Dermis microvascular lymphatic vessel endothelial cell (primary cell): ENCODE results near the gene CLN3. TPM values are rescaled to one million over a fixed set of nuclear protein-coding genes. Genes with fewer than 3 reads are reported as not detected.

Experiments
- DNase-seq, 2 donors: peaks; one replicate each; pipeline versions ENCODE4 v3.0.0 to v3.0.0-alpha.2; 2010; ENCODE audit warnings: low read depth in 2 of 2
- total RNA-seq: library from RNA; depleted of rRNA; stranded (reverse); fragments of >200 nt; gene quantifications from 2 replicates; pipeline ENCODE4 v1.2.1, GENCODE V29; 2014

The CLN3 gene
- total RNA-seq = 13.1 and 18.8 TPM in 2 replicates

DNA sequence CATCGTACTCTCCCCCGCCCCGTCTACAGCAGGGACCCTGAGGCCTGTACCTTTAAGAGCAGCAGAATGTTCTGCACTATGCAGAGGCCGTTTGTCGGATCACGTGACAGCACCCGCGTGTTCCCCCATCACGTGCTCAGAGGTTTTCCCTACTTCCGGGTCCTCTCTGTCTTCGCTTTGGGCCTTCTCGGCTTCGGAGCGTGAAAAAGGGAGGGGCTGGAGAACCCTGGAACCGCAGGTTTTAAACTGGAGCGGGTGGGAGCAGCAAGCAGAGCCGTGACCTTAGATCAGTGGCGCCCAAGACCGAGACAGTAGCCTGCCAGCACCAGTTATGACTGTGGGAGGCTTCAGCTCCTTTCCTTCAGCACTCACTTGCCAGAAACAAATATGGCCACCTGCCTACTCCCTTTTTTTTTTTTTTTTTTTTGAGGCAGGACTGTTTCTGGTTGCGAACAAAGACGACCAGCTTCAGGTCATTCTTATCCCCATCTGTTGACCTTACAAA, at the start of gene CLN3:
TSS of gene CLN3 (minus strand) at position 105 of the 505 bp plus-strand sequence. CDS start 315 bp downstream, outside the sequence.
- DNase-seq = peak; percentile 92 to 94

DNA sequence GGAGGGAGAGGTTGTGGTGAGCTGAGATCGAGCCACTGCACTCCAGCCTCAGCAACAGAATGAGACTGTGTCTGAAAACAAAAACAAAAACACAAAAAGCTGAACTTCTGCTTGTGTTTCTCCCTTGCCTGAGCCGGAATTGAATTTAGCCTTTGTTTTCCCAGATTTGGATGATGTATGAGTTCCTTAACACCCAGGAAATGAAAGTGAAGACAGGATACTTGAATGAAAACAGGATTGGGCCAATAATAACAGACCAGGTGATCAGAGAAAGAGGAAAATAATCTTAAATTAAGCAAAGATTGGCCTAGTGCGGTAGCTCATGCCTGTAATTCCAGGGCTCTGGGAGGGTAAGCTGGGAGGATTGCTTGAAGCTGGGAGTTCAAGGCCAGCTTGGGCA, 48.5 kb upstream of the CLN3 start:
- DNase-seq = no peak

- peak; percentile 74 to 79 for DNase-seq
These were observed 47.1 kb upstream of the CLN3 start, which contains the start of gene NUPR1 for GRCh38 chr16:28538733-28539596. Gene NUPR1, minus strand, starts transcription at chr16:28538974. Its CDS starts 67 bp downstream, at chr16:28538907.

DNA sequence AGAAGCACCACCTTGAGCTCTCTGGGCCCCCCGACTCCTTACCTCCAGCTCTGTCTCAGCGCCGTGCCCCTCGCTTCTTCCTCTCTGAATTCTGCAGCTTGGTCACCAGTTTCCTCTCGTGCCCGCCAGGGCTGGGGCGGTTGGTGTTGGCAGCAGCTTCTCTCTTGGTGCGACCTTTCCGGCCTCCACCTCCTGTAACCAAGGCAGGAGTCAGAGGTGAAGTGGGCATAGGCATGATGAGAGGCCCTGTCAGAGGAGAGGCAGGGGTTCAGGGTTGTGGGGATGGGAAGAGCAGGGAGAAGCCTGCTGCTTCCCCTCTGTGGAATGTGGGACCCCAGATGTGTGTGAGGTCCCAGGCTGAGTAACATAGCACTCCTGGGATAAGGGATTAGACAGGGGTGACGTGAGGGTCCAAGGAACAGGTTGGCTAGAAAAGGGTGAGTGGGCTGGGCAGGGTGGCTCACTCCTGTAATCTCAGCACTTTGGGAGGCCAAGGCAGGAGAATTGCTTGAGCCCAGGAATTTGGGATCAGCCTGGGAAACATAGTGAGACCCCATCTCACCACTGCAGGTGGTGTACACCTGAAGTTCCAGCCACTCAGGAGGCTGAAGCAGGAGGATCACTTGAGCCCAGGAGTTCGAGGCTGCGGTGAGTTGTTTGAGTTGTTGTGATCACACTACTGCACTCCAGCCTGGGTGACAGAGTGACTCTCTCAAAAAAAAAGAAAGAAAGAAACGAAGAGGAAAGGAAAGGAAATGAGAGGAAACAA, 46.3 kb upstream of the CLN3 start:
- no peak for DNase-seq

GRCh38 chr16:28537076-28537475, 45.2 kb upstream of the CLN3 start:
- DNase-seq = no peak

- no peak for DNase-seq
These were observed 42.9 kb upstream of the CLN3 start for GRCh38 chr16:28534542-28535373.

DNA sequence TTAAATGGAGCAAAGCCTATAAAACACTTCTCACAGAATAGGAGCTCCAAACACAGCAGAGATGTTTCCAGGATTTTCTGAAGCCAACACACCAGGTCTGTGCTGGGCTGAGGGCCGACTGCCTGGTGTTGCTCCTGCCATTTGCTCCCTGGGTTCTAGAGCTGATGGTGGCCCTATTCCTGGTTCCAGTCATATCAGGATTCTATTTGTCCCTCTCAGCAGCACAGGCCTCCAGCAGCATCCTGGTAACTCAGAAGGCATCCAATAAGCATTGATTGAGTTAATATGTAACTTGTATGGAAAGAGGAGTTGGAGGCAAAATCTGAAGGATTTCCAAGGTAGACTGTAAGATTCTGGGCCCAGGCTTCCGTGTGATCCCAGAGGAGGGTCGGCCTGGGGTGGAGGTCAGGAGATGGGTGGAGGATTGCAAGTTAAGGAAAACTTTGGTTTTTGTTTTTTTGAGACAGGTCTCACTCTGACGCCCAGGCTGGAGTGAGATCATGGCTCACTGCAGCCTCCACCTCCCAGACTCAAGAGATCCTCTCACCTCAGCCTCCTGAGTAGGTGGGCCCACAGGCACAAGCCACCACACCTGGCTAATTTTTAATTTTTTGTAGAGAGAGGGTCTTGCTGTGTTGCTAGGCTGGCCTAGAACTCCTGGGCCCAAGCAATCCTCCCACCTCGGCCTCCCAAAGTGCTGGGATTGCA, 41.2 kb upstream of the CLN3 start:
- DNase-seq = no peak

- DNase-seq = no peak
These were observed 40.2 kb upstream of the CLN3 start for GRCh38 chr16:28531777-28532744.

- DNase-seq = no peak
These were observed 37.2 kb upstream of the CLN3 start for GRCh38 chr16:28529124-28529523.

GRCh38 chr16:28528463-28528867, 36.6 kb upstream of the CLN3 start:
- peak in 1 of 2 donors; percentile 31 for DNase-seq

DNA sequence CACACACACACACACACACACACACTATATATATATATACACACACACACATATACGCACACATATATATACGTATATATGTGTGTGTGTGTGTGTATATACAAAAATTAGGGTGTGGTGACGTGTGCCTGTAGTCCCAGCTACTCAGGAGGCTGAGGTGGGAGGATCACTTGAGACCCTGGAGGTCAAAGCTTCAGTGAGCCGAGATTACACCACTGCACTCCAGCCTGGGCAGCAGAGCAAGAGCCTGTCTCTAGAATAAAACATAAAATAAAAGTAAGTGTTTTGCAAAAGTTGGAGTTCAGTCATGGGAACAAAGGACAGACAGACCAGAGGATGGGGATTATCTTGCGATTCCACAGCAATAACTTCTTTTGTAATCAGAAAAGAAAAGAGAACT, 36.1 kb upstream of the CLN3 start:
- DNase-seq = no peak

- DNase-seq = peak in 1 of 2 donors; percentile 58
These were observed 35.4 kb upstream of the CLN3 start for GRCh38 chr16:28527100-28527785.

- DNase-seq = no peak
These were observed 34.6 kb upstream of the CLN3 start for GRCh38 chr16:28526201-28527099.

DNA sequence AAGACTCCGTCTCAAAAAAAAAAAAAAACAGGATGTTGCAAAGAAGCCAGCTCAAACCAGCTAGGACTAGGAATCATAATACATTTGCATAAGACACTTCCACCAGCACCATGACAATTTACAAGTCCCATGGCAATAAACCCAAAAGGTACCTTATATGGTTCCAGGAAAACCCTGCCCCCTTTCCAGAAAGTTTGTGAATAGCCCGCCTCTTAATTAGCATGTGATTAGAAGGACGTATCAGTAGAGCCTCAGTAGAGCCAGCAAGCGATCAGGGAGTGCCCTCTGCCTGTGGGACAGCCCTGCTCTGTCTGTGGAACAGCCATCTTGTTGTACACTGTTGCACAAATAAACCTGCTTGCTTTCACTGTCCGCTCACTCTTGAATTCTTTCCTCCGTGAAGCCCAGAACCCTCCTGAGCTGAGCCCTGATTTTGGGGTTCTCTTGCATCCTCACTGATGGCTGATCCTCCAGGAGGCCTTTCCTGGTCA, 32.9 kb upstream of the CLN3 start:
- DNase-seq = peak in 1 of 2 donors; percentile 25

GRCh38 chr16:28522792-28523191, 30.9 kb upstream of the CLN3 start:
- DNase-seq = no peak

DNA sequence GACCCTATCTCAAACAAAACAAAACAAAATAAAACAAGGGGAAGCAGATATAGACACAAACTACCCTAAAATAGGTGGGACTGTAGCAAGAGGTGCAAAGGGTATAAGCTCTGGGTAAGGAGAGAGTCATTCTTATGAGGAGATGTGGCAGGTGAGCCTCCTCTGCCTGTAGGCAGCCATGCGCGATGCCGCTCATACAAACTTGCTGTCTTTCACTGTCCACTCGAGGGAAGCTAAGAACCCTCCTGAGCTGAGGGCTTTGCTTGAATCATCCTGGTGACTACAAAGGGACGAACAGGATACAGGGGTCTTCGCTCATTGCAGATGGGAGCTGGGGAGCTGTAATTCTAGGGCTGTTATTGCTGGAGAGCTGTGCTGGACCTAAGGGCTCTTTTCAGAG, 29.6 kb upstream of the CLN3 start:
- DNase-seq = no peak

DNA sequence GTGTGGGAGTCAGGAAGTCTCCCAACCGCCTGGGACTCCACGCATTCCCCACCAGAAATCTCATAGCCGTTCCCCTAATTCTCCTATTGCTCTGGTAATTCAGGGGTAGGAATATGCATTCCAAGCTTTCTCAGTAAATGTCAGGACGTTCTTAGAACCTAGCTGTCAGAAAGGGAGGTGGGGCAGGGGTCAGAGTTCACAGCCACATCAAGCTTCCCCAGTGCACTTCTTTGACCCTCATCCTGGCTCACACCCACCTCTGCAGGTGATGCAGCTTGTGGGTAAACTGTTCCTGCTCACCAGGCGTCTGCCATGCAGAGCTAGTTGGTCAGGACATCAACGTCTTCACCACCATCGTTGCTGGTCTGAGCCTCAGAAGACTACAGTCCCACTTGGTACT, 28.8 kb upstream of the CLN3 start:
- no peak for DNase-seq

GRCh38 chr16:28514246-28514645, 22.4 kb upstream of the CLN3 start:
- no peak for DNase-seq
